NT2/D1 (cell line): Measurements from ENCODE around the gene TBL1XR1.

ENCODE experiments used
- DNase-seq: peaks from one replicate; pipeline ENCODE4 v3.0.0-alpha.2; 2011; ENCODE audit warnings: low read depth, low spot score
- H3K27me3 ChIP-seq: 2 replicates; pipeline ENCODE4 v1.6.0; 2011; ENCODE audit warnings: mild to moderate bottlenecking; ENCODE audit not compliant: insufficient read length, insufficient read depth
- H3K36me3 ChIP-seq: 2 replicates; pipeline ENCODE4 v1.6.1; 2011; ENCODE audit warnings: mild to moderate bottlenecking, low read length, mixed read lengths; ENCODE audit not compliant: insufficient read depth, insufficient read length
- H3K4me1 ChIP-seq: 2 replicates; pipeline ENCODE4 v1.5.1; 2011; ENCODE audit not compliant: insufficient read depth, insufficient read length
- H3K4me3 ChIP-seq: 2 replicates; pipeline ENCODE4 v1.5.1; 2011; ENCODE audit warnings: low read depth; ENCODE audit not compliant: insufficient read length
- H3K9ac ChIP-seq: 2 replicates; pipeline ENCODE4 v1.6.0; 2011; ENCODE audit warnings: low read depth; ENCODE audit not compliant: insufficient read length
- H3K9me3 ChIP-seq: 2 replicates; pipeline ENCODE4 v1.5.1; 2011; ENCODE audit warnings: mild to moderate bottlenecking, low read length; ENCODE audit not compliant: insufficient read depth
- SUZ12 ChIP-seq: IDR thresholded peaks from 2 replicates; pipeline ENCODE4 v1.6.1; 2011; ENCODE audit not compliant: insufficient read length, insufficient read depth; ENCODE audit errors: extremely low read depth
- YY1 ChIP-seq: IDR thresholded peaks from 2 replicates; pipeline ENCODE4 v1.6.1; 2011; ENCODE audit not compliant: insufficient read length, insufficient read depth
- ZNF274 ChIP-seq: IDR thresholded peaks from 2 replicates; pipeline ENCODE4 v1.6.1; 2011; ENCODE audit warnings: mild to moderate bottlenecking, low read depth, low read length

TBL1XR1 gene

GRCh38 chr3:177135841-177136492, 61.3 kb downstream of the TBL1XR1 start:
- peaks cover 13% of the 10 kb centered on the region for H3K36me3 ChIP-seq
- TF ChIP-seq SUZ12 (no peak), ZNF274 (no peak), YY1 (no peak)
- H3K4me1 ChIP-seq = no peaks in the 10 kb centered on the region
- H3K27me3 ChIP-seq = no peaks in the 10 kb centered on the region
- H3K9ac ChIP-seq = no peak overlapping the region
- DNase-seq = no peak
- no peak overlapping the region for H3K4me3 ChIP-seq
- H3K9me3 ChIP-seq = no peaks in the 10 kb centered on the region

DNA sequence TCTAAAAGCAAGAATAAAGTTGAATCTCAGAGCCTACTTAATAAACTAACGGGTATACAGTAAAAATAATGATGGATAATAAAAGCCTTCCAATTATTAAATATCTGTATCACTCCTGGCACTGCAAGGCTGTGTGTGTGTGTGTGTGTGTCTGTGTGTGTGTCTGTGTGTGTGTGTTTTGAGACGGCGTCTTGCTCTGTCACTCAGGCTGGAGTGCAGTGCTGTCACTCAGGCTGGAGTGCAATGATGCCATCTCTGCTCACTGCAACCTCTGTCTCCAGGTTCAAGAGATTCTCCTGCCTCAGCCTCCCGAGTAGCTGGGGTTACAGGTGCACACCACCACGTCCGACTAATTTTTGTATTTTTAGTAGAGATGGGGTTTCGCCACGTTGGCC, 62.5 kb downstream of the TBL1XR1 start:
- H3K4me3 ChIP-seq = no peak overlapping the region
- H3K36me3 ChIP-seq = peaks cover 13% of the 10 kb centered on the region
- no peaks in the 10 kb centered on the region for H3K27me3 ChIP-seq
- H3K9ac ChIP-seq = no peak overlapping the region
- no peak for DNase-seq
- H3K9me3 ChIP-seq = no peaks in the 10 kb centered on the region
- no peak for TF ChIP-seq ZNF274
- no peak for TF ChIP-seq SUZ12
- no peak for TF ChIP-seq YY1
- no peaks in the 10 kb centered on the region for H3K4me1 ChIP-seq

- DNase-seq = no peak
- H3K4me3 ChIP-seq = no peak overlapping the region
- H3K27me3 ChIP-seq = no peaks in the 10 kb centered on the region
- H3K36me3 ChIP-seq = peaks cover 16% of the 10 kb centered on the region
- H3K9ac ChIP-seq = no peak overlapping the region
- no peaks in the 10 kb centered on the region for H3K4me1 ChIP-seq
- no peaks in the 10 kb centered on the region for H3K9me3 ChIP-seq
- TF ChIP-seq YY1 (no peak), ZNF274 (no peak), SUZ12 (no peak)
These were observed 63.1 kb downstream of the TBL1XR1 start for GRCh38 chr3:177133860-177134815.

GRCh38 chr3:177131927-177132636, 65.2 kb downstream of the TBL1XR1 start:
- H3K36me3 ChIP-seq = peaks cover 26% of the 10 kb centered on the region

GRCh38 chr3:177127008-177127407, 70.3 kb downstream of the TBL1XR1 start:
- H3K9ac ChIP-seq = no peak overlapping the region
- no peaks in the 10 kb centered on the region; the same call in 1 of the 2 replicates for H3K9me3 ChIP-seq
- no peaks in the 10 kb centered on the region for H3K27me3 ChIP-seq
- no peak overlapping the region for H3K4me3 ChIP-seq
- no peaks in the 10 kb centered on the region for H3K4me1 ChIP-seq
- H3K36me3 ChIP-seq = peaks cover 15% of the 10 kb centered on the region
- TF ChIP-seq YY1 (no peak), SUZ12 (no peak), ZNF274 (no peak)
- DNase-seq = no peak

More at GRCh38 chr3:177131927-177132636, 65.2 kb downstream of the TBL1XR1 start:
- H3K4me1 ChIP-seq = no peaks in the 10 kb centered on the region
- H3K4me3 ChIP-seq = no peak overlapping the region
- H3K27me3 ChIP-seq = no peaks in the 10 kb centered on the region
- H3K9me3 ChIP-seq = no peaks in the 10 kb centered on the region
- TF ChIP-seq YY1 = no peak
- no peak for TF ChIP-seq SUZ12
- DNase-seq = no peak
- no peak overlapping the region for H3K9ac ChIP-seq

- Histone ChIP-seq H3K27me3 (no peaks in the 10 kb centered on the region), H3K9me3 (no peaks in the 10 kb centered on the region; the same call in 1 of the 2 replicates), H3K36me3 (peaks cover 13% of the 10 kb centered on the region), H3K9ac (no peak overlapping the region), H3K4me1 (no peaks in the 10 kb centered on the region), H3K4me3 (no peak overlapping the region)
- TF ChIP-seq ZNF274 (no peak), SUZ12 (no peak), YY1 (no peak)
- DNase-seq = no peak
These were observed 71.1 kb downstream of the TBL1XR1 start for GRCh38 chr3:177126015-177126773.

GRCh38 chr3:177124882-177125281, 72.4 kb downstream of the TBL1XR1 start:
- no peaks in the 10 kb centered on the region for H3K27me3 ChIP-seq
- no peak overlapping the region for H3K9ac ChIP-seq
- no peak for DNase-seq
- H3K4me3 ChIP-seq = no peak overlapping the region
- H3K9me3 ChIP-seq = no peaks in the 10 kb centered on the region; the same call in 1 of the 2 replicates
- H3K4me1 ChIP-seq = no peaks in the 10 kb centered on the region
- TF ChIP-seq SUZ12 = no peak
- TF ChIP-seq ZNF274 = no peak
- TF ChIP-seq YY1 = no peak
- peaks cover 13% of the 10 kb centered on the region for H3K36me3 ChIP-seq
